Measurements from ENCODE around the gene DENND1B.

GRCh38 chr1:197691816-197692215, 83.5 kb downstream of the DENND1B start:
- no peak for TF ChIP-seq POLR2A (IDR thresholded peaks at IDR 0.05; ENCODE audit: low read depth, low read length)
- no peak for TF ChIP-seq TAF1 (IDR thresholded peaks at IDR 0.05; ENCODE audit: low read depth, low read length)
- TF ChIP-seq POLR2AphosphoS5 (IDR thresholded peaks at IDR 0.05; ENCODE audit: low read depth, low read length) = no peak
- TF ChIP-seq POU2F2 (IDR thresholded peaks at IDR 0.05; ENCODE audit: low read depth, low read length) = no peak
- TF ChIP-seq SPI1 (IDR thresholded peaks at IDR 0.05; ENCODE audit: low read depth, low read length) = no peak
- no peak for TF ChIP-seq PAX5 (IDR thresholded peaks at IDR 0.05; ENCODE audit: insufficient read depth, low read length, severe bottlenecking)

All from GM12891 (cell line).